Measurements from ENCODE around the gene C6orf163. TPM values are rescaled to one million over a fixed set of nuclear protein-coding genes. Genes with fewer than 3 reads are reported as not detected.

Gene C6orf163
- total and polyA plus RNA-seq, 2 of the 4 experiments (the other 2 are of a cell fraction): 0.55 to 0.90 TPM

DNA sequence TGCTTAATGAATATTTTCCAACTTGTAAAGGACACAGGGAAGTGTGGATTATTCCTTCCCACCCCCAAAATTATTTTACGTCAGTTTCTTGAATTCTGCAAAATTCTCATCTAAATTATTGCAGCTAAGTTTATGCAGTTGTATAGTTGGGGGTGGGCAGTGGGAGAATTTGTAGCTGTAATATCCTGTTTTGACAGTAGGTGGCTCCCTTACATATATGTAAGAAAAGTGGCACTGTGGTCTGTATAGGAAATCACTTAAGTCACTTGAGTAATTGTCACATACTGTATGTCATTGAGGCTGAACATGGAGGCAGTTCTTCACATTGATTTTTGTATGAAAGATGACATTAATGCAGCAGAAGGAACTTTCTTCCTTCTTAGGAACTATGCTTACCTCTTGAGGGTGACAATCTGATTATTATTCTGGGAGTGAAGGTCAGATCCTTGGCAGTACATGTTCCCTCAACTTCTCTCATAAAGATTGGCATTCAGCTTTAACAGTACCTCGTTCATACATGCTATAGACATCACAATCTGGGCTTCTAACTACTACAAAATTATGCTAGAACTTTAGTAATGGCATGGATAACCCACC is 48.5 kb downstream of the C6orf163 start:
- H3K79me1 ChIP-seq (ENCODE audit: low read depth in 1 of 2, low read length in 2 of 2): no peaks in the 10 kb centered on the region
- H2BK5ac ChIP-seq (ENCODE audit: low read depth, low read length, poor library complexity, severe bottlenecking): no peak overlapping the region
- H3K4me1 ChIP-seq (ENCODE audit: control insufficient read depth, insufficient read depth, low read length): no peaks in the 10 kb centered on the region
- ChIA-PET CTCF (interaction anchor here (0.5 to 2.1 kb wide), 10 partner anchors 10 to 1100 kb away, joined by 3 to 18 read pairs (median 3); no protein-coding TSS in a partner anchor), POLR2A (ENCODE audit: unreplicated experiment) (no interaction called here)
- no peak overlapping the region for H3K23ac ChIP-seq (ENCODE audit: low read depth, low read length)
- no peaks in the 10 kb centered on the region for H3K9me1 ChIP-seq (ENCODE audit: insufficient read depth, low read length)
- no peak overlapping the region for H2AK9ac ChIP-seq (replicated peaks; ENCODE audit: low read depth, low read length, poor library complexity)
- no peaks in the 10 kb centered on the region for H3K27me3 ChIP-seq (ENCODE audit: control insufficient read depth, insufficient read depth, low read length)
- H3K9me3 ChIP-seq (ENCODE audit: control insufficient read depth, insufficient read depth, low read length): no peaks in the 10 kb centered on the region
- H3K18ac ChIP-seq (ENCODE audit: low read depth, low read length): no peak overlapping the region
- no peak overlapping the region for H2AK5ac ChIP-seq (ENCODE audit: low read depth, low read length)
- H3K4me2 ChIP-seq (ENCODE audit: low read depth, low read length): no peak overlapping the region
- H2BK15ac ChIP-seq (ENCODE audit: low read depth, low read length): no peak overlapping the region
- DNase-seq (peak; percentile 70), ATAC-seq (ENCODE audit: low read depth) (peak; percentile 96)
- H2BK120ac ChIP-seq (ENCODE audit: low read depth, low read length): no peak overlapping the region
- WGBS, 2 experiments (ENCODE audit: extremely low coverage in 2 of 2, insufficient read length in 1 of 2): no CpG with 5 or more reads among the region's 2 CpGs
- H3K9ac ChIP-seq (ENCODE audit: low read depth, low read length): no peak overlapping the region
- no peak overlapping the region for H3K14ac ChIP-seq (replicated peaks; ENCODE audit: low read depth, low read length)
- TF ChIP-seq NFE2L2 (IDR thresholded peaks at IDR 0.05; ENCODE audit: low read depth, low read length): no peak
- TF ChIP-seq SMC3 (IDR thresholded peaks at IDR 0.05; ENCODE audit: low read depth, low read length): peak; percentile 52; the same call in 1 of the 2 replicates
- no peak for TF ChIP-seq MAZ (IDR thresholded peaks at IDR 0.05; ENCODE audit: borderline replicate concordance, low read depth, low read length)
- no peak for TF ChIP-seq CHD1 (IDR thresholded peaks at IDR 0.05; ENCODE audit: low read depth, low read length)
- TF ChIP-seq RFX5 (IDR thresholded peaks at IDR 0.05; ENCODE audit: low read depth, low read length): no peak
- no peak for TF ChIP-seq POLR2A (IDR thresholded peaks at IDR 0.05; ENCODE audit: low read depth, low read length)
- TF ChIP-seq RAD21 (IDR thresholded peaks at IDR 0.05; ENCODE audit: low read length): peak; percentile 64
- TF ChIP-seq BHLHE40 (IDR thresholded peaks at IDR 0.05; ENCODE audit: low read depth, low read length): no peak
- no peak for TF ChIP-seq CEBPB (IDR thresholded peaks at IDR 0.05; ENCODE audit: low read depth, low read length)
- TF ChIP-seq, protein P1, sequence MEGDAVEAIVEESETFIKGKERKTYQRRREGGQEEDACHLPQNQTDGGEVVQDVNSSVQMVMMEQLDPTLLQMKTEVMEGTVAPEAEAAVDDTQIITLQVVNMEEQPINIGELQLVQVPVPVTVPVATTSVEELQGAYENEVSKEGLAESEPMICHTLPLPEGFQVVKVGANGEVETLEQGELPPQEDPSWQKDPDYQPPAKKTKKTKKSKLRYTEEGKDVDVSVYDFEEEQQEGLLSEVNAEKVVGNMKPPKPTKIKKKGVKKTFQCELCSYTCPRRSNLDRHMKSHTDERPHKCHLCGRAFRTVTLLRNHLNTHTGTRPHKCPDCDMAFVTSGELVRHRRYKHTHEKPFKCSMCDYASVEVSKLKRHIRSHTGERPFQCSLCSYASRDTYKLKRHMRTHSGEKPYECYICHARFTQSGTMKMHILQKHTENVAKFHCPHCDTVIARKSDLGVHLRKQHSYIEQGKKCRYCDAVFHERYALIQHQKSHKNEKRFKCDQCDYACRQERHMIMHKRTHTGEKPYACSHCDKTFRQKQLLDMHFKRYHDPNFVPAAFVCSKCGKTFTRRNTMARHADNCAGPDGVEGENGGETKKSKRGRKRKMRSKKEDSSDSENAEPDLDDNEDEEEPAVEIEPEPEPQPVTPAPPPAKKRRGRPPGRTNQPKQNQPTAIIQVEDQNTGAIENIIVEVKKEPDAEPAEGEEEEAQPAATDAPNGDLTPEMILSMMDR (conservative IDR thresholded peaks at IDR 0.05; ENCODE audit: low read depth, low read length): peak; percentile 71
- TF ChIP-seq RCOR1 (IDR thresholded peaks at IDR 0.05; ENCODE audit: insufficient replicate concordance, low read length): no peak
- no peak for TF ChIP-seq MAFK (IDR thresholded peaks at IDR 0.05; ENCODE audit: low read depth, low read length)
- no peak for TF ChIP-seq MXI1 (IDR thresholded peaks at IDR 0.05; ENCODE audit: borderline replicate concordance, low read depth, low read length)
- H4K5ac ChIP-seq (ENCODE audit: low read depth, low read length): no peak overlapping the region
- no peak overlapping the region for H4K8ac ChIP-seq (ENCODE audit: low read depth in 2 of 2, low read length in 2 of 2)
- no peak overlapping the region for H3K4ac ChIP-seq (ENCODE audit: low read depth, low read length)
- dilution Hi-C loops (cut with HindIII; ENCODE audit: low sequenced_read_pairs, unreplicated experiment): no loop called here
- intact Hi-C loops (cut with micrococcal nuclease): loop anchor here (2.0 to 10.0 kb wide), 5 partner anchors 254 to 1479 kb away; no protein-coding TSS in a partner anchor
- H4K91ac ChIP-seq (ENCODE audit: insufficient read depth, low read depth, low read length): no peak overlapping the region
- no peaks in the 10 kb centered on the region for H3K36me3 ChIP-seq (ENCODE audit: control insufficient read depth, insufficient read depth, low read length)
- no peak overlapping the region for H3K27ac ChIP-seq (ENCODE audit: insufficient read depth, low read length)
- no peak overlapping the region for H3K56ac ChIP-seq (ENCODE audit: extremely low read depth, insufficient read depth, low read length)
- no peak overlapping the region for H3K4me3 ChIP-seq (ENCODE audit: insufficient read depth, low read depth, low read length)
- in situ Hi-C loops (cut with MboI; ENCODE audit: low sequenced_read_pairs): no loop called here
- no peak overlapping the region for H2BK20ac ChIP-seq (ENCODE audit: low read depth, low read length)
- no TSS peak for BruUV-seq (replicated peaks)
- no peak overlapping the region for H2AFZ ChIP-seq (replicated peaks; ENCODE audit: low read length, poor library complexity)
- no peaks in the 10 kb centered on the region for H4K20me1 ChIP-seq (ENCODE audit: insufficient read depth, low read length)

Data from IMR-90 (cell line).